ENCODE results near the gene TIMM21. TPM values are rescaled to one million over a fixed set of nuclear protein-coding genes. Genes with fewer than 3 reads are reported as not detected.

Gene TIMM21
- total and polyA plus RNA-seq, 2 of the 13 experiments (the other 11 are each of a cell fraction or from before 2014, with no cell fraction given): 29.6 to 62.3 TPM

DNA sequence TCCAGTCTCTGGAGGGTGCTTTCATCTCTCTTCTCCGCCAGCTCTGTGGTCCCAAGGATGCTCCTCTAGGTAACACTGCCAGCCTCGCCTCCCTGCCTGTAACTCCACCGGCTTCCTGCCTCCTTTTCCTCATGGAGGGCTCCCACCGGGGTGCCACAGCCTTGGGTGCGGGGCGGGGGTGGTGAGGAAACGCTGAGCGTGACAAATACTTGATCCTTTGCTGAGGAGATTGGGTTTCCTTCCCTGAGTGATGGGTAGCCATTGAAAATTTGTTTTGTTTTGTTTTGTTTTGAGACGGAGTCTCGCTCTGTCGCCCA, 25.1 kb downstream of the TIMM21 start (continued):
- TF ChIP-seq FOXC1 (CRISPR knock-in tag; IDR thresholded peaks at IDR 0.05; ENCODE audit: borderline replicate concordance) (no peak), TBX2 (CRISPR knock-in tag; IDR thresholded peaks at IDR 0.05; ENCODE audit: borderline replicate concordance) (no peak), TEAD3 (CRISPR knock-in tag; optimal IDR thresholded peaks at IDR 0.05; ENCODE audit: borderline replicate concordance) (no peak)

- intact Hi-C loops (cut with micrococcal nuclease; ENCODE audit: unreplicated experiment): no loop called here
- no peak overlapping the region for H2AFZ ChIP-seq (ENCODE audit: low read length)
- BruUV-seq (replicated peaks): no TSS peak
- DNase-seq (ENCODE audit: low spot score) (no peak), FAIRE-seq (no peak), ATAC-seq (no peak)
- H3K4me3 ChIP-seq (replicated peaks in 1 of 3; ENCODE audit: insufficient read depth in 1 of 3, low read depth in 2 of 3, low read length in 3 of 3): no peak overlapping the region
- H3K79me2 ChIP-seq (ENCODE audit: insufficient read depth, low read length): no peaks in the 10 kb centered on the region
- no peak overlapping the region for H3K27ac ChIP-seq (ENCODE audit: extremely low read length, insufficient read depth, low read length)
- CTCF ChIA-PET (ENCODE audit: low intra/inter-chr PET ratio, low total read pairs): no interaction called here
- TF ChIP-seq EP300 (IDR thresholded peaks at IDR 0.05; ENCODE audit: low read depth in 2 of 2, low read length in 2 of 2) (no peak), EP300 (CRISPR knock-in tag; IDR thresholded peaks at IDR 0.05; ENCODE audit: borderline replicate concordance) (no peak), SMARCC2 (IDR thresholded peaks at IDR 0.05) (no peak), HNF4G (IDR thresholded peaks at IDR 0.05; ENCODE audit: borderline replicate concordance, low read depth, low read length) (no peak), HNF4G (CRISPR knock-in tag; IDR thresholded peaks at IDR 0.05; ENCODE audit: borderline replicate concordance, low read depth) (no peak), ZIK1 (CRISPR knock-in tag; IDR thresholded peaks at IDR 0.05; ENCODE audit: borderline replicate concordance, low read depth) (no peak), ZNF672 (CRISPR knock-in tag; IDR thresholded peaks at IDR 0.05) (no peak)
- TF ChIP-seq, protein P1, sequence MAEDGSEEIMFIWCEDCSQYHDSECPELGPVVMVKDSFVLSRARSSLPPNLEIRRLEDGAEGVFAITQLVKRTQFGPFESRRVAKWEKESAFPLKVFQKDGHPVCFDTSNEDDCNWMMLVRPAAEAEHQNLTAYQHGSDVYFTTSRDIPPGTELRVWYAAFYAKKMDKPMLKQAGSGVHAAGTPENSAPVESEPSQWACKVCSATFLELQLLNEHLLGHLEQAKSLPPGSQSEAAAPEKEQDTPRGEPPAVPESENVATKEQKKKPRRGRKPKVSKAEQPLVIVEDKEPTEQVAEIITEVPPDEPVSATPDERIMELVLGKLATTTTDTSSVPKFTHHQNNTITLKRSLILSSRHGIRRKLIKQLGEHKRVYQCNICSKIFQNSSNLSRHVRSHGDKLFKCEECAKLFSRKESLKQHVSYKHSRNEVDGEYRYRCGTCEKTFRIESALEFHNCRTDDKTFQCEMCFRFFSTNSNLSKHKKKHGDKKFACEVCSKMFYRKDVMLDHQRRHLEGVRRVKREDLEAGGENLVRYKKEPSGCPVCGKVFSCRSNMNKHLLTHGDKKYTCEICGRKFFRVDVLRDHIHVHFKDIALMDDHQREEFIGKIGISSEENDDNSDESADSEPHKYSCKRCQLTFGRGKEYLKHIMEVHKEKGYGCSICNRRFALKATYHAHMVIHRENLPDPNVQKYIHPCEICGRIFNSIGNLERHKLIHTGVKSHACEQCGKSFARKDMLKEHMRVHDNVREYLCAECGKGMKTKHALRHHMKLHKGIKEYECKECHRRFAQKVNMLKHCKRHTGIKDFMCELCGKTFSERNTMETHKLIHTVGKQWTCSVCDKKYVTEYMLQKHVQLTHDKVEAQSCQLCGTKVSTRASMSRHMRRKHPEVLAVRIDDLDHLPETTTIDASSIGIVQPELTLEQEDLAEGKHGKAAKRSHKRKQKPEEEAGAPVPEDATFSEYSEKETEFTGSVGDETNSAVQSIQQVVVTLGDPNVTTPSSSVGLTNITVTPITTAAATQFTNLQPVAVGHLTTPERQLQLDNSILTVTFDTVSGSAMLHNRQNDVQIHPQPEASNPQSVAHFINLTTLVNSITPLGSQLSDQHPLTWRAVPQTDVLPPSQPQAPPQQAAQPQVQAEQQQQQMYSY (CRISPR knock-in tag; IDR thresholded peaks at IDR 0.05): no peak
- peaks cover 6 to 71% of the 10 kb centered on the region in 2 experiments; a peak in 4 of 5 replicates for H3K27me3 ChIP-seq (ENCODE audit: control insufficient read depth in 1 of 2, insufficient read depth in 2 of 2, low read length in 2 of 2)
- in situ Hi-C loops (cut with HindIII; ENCODE audit: extremely low pct_ligation_motif_present, low pct_unique_long_range_greater_than_20kb): loop anchor here (25.0 kb wide), 1 partner anchor 312 kb away; the partner anchor contains the start of gene CNDP2
- H3K4me1 ChIP-seq (ENCODE audit: insufficient read depth, low read length): peaks cover 25% of the 10 kb centered on the region
- H3K9me3 ChIP-seq (ENCODE audit: low read length): no peaks in the 10 kb centered on the region
- POLR2A ChIA-PET: no interaction called here
- no peaks in the 10 kb centered on the region for H3K36me3 ChIP-seq (replicated peaks in 1 of 2; ENCODE audit: control insufficient read depth in 1 of 2, insufficient read depth in 2 of 2, low read length in 2 of 2)
- 1% methylated on average over 6 of the region's 6 CpGs for WGBS (ENCODE audit: low lambda C conversion rate)
- H3K9ac ChIP-seq (ENCODE audit: insufficient read depth, low read depth, low read length): no peak overlapping the region
- H3K4me2 ChIP-seq (ENCODE audit: low read depth, low read length): no peak overlapping the region
- H4K20me1 ChIP-seq (ENCODE audit: insufficient read depth, low read length): no peaks in the 10 kb centered on the region
Observed at GRCh38 chr18:74175658-74176057, 27.3 kb downstream of the TIMM21 start.

Data from HepG2 (cell line).